ENCODE results near the gene PLAU. TPM values are rescaled to one million over a fixed set of nuclear protein-coding genes. Genes with fewer than 3 reads are reported as not detected.

The PLAU gene
- total RNA-seq, 1 experiment from 2014 or later: 15.0 TPM

- CTCF ChIA-PET: interaction anchor here (0.8 to 6.8 kb wide), 9 partner anchors 8 to 235 kb away, joined by 3 to 52 read pairs (median 3); no protein-coding TSS in a partner anchor
- Mint-ChIP-seq H3K27ac (no peak overlapping the region), H3K4me1 (peaks cover 33% of the 10 kb centered on the region), H3K9me3 (no peaks in the 10 kb centered on the region), H3K4me3 (no peak overlapping the region), H3K27me3 (ENCODE audit: low read depth) (no peaks in the 10 kb centered on the region), H3K36me3 (peaks cover 25% of the 10 kb centered on the region)
- TF ChIP-seq E2F1 (CRISPR knock-in tag; IDR thresholded peaks at IDR 0.05) (no peak), RORB (CRISPR knock-in tag; IDR thresholded peaks at IDR 0.05) (no peak), EMX1 (CRISPR knock-in tag; IDR thresholded peaks at IDR 0.05) (no peak), AR (CRISPR knock-in tag; IDR thresholded peaks at IDR 0.05) (no peak), ATF3 (CRISPR knock-in tag; conservative IDR thresholded peaks at IDR 0.05) (no peak), MLX (CRISPR knock-in tag; IDR thresholded peaks at IDR 0.05) (no peak), ZNF423 (CRISPR knock-in tag; IDR thresholded peaks at IDR 0.05) (no peak), CBFB (CRISPR knock-in tag; IDR thresholded peaks at IDR 0.05; ENCODE audit: low read depth) (no peak), PREB (CRISPR knock-in tag; IDR thresholded peaks at IDR 0.05; ENCODE audit: borderline replicate concordance) (no peak), MXD4 (CRISPR knock-in tag; IDR thresholded peaks at IDR 0.05; ENCODE audit: borderline replicate concordance) (no peak), PRDM15 (CRISPR knock-in tag; IDR thresholded peaks at IDR 0.05) (no peak), ZNF416 (CRISPR knock-in tag; IDR thresholded peaks at IDR 0.05) (no peak), CTCF (IDR thresholded peaks at IDR 0.05) (no peak), FOXK1 (CRISPR knock-in tag; IDR thresholded peaks at IDR 0.05) (no peak), ZNF425 (CRISPR knock-in tag; conservative IDR thresholded peaks at IDR 0.05) (no peak), MYBL2 (CRISPR knock-in tag; IDR thresholded peaks at IDR 0.05) (no peak)
- DNase-seq (ENCODE audit: low spot score): no peak
- no peak for ATAC-seq
- POLR2A ChIA-PET: interaction anchor here (0.7 kb wide), 1 partner anchor 19 kb away, joined by 3 read pairs; no protein-coding TSS in a partner anchor
Measured at GRCh38 chr10:73867871-73868631, 42.9 kb upstream of the PLAU start.

Data from WTC11 (cell line).